Measurements from ENCODE around the gene GMCL1. TPM values are rescaled to one million over a fixed set of nuclear protein-coding genes. Genes with fewer than 3 reads are reported as not detected.

GMCL1 gene
- total and polyA plus RNA-seq, 2 of the 13 experiments (the other 11 are each of a cell fraction or from before 2014, with no cell fraction given): 18.7 to 24.0 TPM

DNA sequence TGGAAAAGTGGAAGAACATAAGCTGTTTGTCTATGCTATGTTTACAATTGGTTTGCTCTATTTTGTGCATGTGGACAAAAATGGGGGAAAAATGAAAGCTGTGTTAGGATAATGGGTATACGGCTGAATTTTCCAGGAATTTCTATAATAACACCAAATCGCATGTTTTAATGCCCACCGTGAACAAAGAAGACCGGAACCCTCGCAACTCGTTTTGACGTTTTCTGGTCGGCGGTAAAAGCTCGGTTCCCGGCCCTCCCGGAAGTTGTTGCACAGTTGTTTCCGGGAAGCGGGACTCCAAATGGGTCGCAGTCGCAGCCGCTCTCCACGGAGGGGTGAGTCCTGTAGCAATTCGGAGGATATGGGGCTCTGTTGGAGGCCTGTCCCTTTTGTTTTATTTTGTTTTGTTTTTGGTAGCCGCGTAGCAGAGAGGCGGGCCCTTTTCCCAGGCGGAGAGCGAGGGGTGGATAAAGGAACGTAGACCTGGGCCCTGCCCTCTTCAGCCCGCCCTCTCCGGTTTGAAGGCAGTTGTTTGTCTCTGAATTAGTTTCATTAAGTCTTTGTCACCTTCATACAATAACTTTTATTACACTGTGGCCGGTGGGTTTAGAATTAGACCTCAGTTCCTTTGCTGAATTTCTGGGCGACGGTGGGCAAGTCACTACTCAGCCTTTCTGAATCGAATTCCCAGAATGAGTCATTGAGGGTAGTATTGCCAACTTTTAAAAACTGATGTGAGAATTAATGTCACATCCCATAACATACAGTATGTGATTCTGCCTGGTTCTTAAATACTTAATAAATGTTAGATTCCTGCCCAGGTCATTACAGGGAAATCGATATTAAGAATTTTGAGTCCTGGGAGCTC is 64.5 kb downstream of the GMCL1 start, which contains the start of gene SNRNP27 (continued):
- no peak for TF ChIP-seq ZNF451 (CRISPR knock-in tag; IDR thresholded peaks at IDR 0.05)
- TF ChIP-seq MEIS2 (CRISPR knock-in tag; IDR thresholded peaks at IDR 0.05): peak; percentile 94
- no peak for TF ChIP-seq ZNF780A (CRISPR knock-in tag; IDR thresholded peaks at IDR 0.05)
- peak; percentile 77 for TF ChIP-seq RXRA (CRISPR knock-in tag; IDR thresholded peaks at IDR 0.05)
- TF ChIP-seq KLF13 (CRISPR knock-in tag; IDR thresholded peaks at IDR 0.05): no peak
- TF ChIP-seq PRDM10 (CRISPR knock-in tag; IDR thresholded peaks at IDR 0.05; ENCODE audit: low read depth): peak; percentile 67
- TF ChIP-seq, protein P1, sequence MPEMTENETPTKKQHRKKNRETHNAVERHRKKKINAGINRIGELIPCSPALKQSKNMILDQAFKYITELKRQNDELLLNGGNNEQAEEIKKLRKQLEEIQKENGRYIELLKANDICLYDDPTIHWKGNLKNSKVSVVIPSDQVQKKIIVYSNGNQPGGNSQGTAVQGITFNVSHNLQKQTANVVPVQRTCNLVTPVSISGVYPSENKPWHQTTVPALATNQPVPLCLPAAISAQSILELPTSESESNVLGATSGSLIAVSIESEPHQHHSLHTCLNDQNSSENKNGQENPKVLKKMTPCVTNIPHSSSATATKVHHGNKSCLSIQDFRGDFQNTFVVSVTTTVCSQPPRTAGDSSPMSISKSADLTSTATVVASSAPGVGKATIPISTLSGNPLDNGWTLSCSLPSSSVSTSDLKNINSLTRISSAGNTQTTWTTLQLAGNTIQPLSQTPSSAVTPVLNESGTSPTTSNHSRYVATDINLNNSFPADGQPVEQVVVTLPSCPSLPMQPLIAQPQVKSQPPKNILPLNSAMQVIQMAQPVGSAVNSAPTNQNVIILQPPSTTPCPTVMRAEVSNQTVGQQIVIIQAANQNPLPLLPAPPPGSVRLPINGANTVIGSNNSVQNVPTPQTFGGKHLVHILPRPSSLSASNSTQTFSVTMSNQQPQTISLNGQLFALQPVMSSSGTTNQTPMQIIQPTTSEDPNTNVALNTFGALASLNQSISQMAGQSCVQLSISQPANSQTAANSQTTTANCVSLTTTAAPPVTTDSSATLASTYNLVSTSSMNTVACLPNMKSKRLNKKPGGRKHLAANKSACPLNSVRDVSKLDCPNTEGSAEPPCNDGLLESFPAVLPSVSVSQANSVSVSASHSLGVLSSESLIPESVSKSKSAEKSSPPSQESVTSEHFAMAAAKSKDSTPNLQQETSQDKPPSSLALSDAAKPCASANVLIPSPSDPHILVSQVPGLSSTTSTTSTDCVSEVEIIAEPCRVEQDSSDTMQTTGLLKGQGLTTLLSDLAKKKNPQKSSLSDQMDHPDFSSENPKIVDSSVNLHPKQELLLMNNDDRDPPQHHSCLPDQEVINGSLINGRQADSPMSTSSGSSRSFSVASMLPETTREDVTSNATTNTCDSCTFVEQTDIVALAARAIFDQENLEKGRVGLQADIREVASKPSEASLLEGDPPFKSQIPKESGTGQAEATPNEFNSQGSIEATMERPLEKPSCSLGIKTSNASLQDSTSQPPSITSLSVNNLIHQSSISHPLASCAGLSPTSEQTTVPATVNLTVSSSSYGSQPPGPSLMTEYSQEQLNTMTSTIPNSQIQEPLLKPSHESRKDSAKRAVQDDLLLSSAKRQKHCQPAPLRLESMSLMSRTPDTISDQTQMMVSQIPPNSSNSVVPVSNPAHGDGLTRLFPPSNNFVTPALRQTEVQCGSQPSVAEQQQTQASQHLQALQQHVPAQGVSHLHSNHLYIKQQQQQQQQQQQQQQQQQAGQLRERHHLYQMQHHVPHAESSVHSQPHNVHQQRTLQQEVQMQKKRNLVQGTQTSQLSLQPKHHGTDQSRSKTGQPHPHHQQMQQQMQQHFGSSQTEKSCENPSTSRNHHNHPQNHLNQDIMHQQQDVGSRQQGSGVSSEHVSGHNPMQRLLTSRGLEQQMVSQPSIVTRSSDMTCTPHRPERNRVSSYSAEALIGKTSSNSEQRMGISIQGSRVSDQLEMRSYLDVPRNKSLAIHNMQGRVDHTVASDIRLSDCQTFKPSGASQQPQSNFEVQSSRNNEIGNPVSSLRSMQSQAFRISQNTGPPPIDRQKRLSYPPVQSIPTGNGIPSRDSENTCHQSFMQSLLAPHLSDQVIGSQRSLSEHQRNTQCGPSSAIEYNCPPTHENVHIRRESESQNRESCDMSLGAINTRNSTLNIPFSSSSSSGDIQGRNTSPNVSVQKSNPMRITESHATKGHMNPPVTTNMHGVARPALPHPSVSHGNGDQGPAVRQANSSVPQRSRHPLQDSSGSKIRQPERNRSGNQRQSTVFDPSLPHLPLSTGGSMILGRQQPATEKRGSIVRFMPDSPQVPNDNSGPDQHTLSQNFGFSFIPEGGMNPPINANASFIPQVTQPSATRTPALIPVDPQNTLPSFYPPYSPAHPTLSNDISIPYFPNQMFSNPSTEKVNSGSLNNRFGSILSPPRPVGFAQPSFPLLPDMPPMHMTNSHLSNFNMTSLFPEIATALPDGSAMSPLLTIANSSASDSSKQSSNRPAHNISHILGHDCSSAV (CRISPR knock-in tag; IDR thresholded peaks at IDR 0.05; ENCODE audit: borderline replicate concordance): no peak
- TF ChIP-seq ZNF781 (CRISPR knock-in tag; IDR thresholded peaks at IDR 0.05; ENCODE audit: borderline replicate concordance, not compliant biosample characterization): peak; percentile 95
- no peak for TF ChIP-seq CENPT (CRISPR knock-in tag; IDR thresholded peaks at IDR 0.05; ENCODE audit: low read depth)
- no peak for TF ChIP-seq CTCF (CRISPR knock-in tag; IDR thresholded peaks at IDR 0.05)
- peak; percentile 67; the same call in 1 of the 2 replicates for TF ChIP-seq MLLT10 (CRISPR knock-in tag; IDR thresholded peaks at IDR 0.05)
- TF ChIP-seq, protein P2, sequence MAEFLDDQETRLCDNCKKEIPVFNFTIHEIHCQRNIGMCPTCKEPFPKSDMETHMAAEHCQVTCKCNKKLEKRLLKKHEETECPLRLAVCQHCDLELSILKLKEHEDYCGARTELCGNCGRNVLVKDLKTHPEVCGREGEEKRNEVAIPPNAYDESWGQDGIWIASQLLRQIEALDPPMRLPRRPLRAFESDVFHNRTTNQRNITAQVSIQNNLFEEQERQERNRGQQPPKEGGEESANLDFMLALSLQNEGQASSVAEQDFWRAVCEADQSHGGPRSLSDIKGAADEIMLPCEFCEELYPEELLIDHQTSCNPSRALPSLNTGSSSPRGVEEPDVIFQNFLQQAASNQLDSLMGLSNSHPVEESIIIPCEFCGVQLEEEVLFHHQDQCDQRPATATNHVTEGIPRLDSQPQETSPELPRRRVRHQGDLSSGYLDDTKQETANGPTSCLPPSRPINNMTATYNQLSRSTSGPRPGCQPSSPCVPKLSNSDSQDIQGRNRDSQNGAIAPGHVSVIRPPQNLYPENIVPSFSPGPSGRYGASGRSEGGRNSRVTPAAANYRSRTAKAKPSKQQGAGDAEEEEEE (CRISPR knock-in tag; IDR thresholded peaks at IDR 0.05; ENCODE audit: borderline replicate concordance): no peak
